Left lung (tissue), 10 donors: ENCODE results near the gene NKD2. TPM values are rescaled to one million over a fixed set of nuclear protein-coding genes. Genes with fewer than 3 reads are reported as not detected.

Experiments
- ATAC-seq: fragments of 200-7000 bp; cut with Tn5 transposase; one replicate; pipeline ENCODE4 v1.9.1; 2020; ENCODE audit warnings: moderate library complexity
- DNase-seq, 4 donors: peaks; one replicate each; pipeline ENCODE4 v3.0.0-alpha.2; 2013 to 2020
- H3K27ac ChIP-seq, 2 donors: fragments of 200-600 bp; sonication (generic) in 1 of 2; one replicate each; pipeline versions ENCODE4 v1.5.0 to v1.8.0; 2020 to 2021
- H3K27me3 ChIP-seq, 2 donors: fragments of 200-600 bp; sonication (generic) in 1 of 2; one replicate each; pipeline versions ENCODE4 v1.5.0 to v1.8.0; 2020 to 2021
- H3K36me3 ChIP-seq, 2 donors: fragments of 200-600 bp; sonication (generic) in 1 of 2; one replicate each; pipeline versions ENCODE4 v1.5.0 to v1.8.0; 2020 to 2021
- H3K4me1 ChIP-seq, 2 donors: fragments of 200-600 bp; one replicate each; pipeline ENCODE4 v1.8.0; 2021
- H3K4me3 ChIP-seq, 2 donors: fragments of 200-600 bp; sonication (generic) in 1 of 2; one replicate each; pipeline versions ENCODE4 v1.5.0 to v1.8.0; 2020 to 2021; ENCODE audit warnings: mild to moderate bottlenecking in 1 of 2
- H3K9me3 ChIP-seq, 2 donors: fragments of 200-600 bp; sonication (generic) in 1 of 2; one replicate each; pipeline versions ENCODE4 v1.5.0 to v1.8.0; 2020 to 2021
- intact Hi-C, 2 donors: fragments of 100-400 bp; cut with DNase I; formaldehyde crosslinking; loops; one replicate each; pipeline versions ENCODE4 v1.11.2 to v1.14.2; 2022
- polyA plus RNA-seq, 6 donors: library from polyadenylated mRNA; unstranded; fragments of 120-200 nt; gene quantifications; one replicate each; pipeline ENCODE4 v1.2.1, GENCODE V29; 2013; ENCODE audit not compliant: insufficient read length in 6 of 6
- total RNA-seq, 2 donors: library from RNA; stranded (reverse); fragmentation: NEBNext Ultra II Directional; extraction: Animal tissue kit (Norgen Biotek cat#: 25700); gene quantifications; one replicate each; pipeline ENCODE4 v1.2.1, GENCODE V29; 2021
- TF ChIP-seq, protein P1 (sequence below), 2 donors: fragments of 200-600 bp; sonication (generic) in 1 of 2; IDR thresholded peaks; one replicate each; pipeline versions ENCODE4 v1.5.0 to v1.8.0; 2021; ENCODE audit warnings: antibody characterized with exemption in 2 of 2
- donor health status: DM: no; HTN: yes; CAD: no.
- donor health status: DM: no; HTN: no; CAD: no.

NKD2 gene
- total and polyA plus RNA-seq, 8 donors: 6.3 to 61.5 (median 10.3) TPM

DNA sequence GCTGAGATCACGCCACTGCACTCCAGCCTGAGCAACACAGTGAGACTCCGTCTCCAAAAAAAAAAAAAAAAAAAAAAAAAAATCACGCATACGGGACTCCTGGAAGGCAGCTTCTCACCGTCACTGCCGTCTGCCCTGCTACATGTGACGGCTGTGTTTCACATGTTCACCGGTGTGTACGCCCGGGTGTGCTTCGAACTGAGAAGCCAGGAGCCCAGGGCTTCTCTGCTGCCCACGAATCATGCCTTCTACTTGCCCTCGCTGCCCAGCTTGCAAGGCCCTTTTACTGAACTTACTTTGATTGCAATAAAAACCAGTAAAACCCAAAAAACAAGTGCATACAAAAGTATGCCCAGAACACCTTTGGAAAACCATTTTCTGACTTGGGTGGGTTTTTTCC, 5.8 kb upstream of the NKD2 start:
- no peak for ATAC-seq
- TF ChIP-seq, protein P1, sequence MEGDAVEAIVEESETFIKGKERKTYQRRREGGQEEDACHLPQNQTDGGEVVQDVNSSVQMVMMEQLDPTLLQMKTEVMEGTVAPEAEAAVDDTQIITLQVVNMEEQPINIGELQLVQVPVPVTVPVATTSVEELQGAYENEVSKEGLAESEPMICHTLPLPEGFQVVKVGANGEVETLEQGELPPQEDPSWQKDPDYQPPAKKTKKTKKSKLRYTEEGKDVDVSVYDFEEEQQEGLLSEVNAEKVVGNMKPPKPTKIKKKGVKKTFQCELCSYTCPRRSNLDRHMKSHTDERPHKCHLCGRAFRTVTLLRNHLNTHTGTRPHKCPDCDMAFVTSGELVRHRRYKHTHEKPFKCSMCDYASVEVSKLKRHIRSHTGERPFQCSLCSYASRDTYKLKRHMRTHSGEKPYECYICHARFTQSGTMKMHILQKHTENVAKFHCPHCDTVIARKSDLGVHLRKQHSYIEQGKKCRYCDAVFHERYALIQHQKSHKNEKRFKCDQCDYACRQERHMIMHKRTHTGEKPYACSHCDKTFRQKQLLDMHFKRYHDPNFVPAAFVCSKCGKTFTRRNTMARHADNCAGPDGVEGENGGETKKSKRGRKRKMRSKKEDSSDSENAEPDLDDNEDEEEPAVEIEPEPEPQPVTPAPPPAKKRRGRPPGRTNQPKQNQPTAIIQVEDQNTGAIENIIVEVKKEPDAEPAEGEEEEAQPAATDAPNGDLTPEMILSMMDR (IDR thresholded peaks at IDR 0.05): no peak
- H3K27ac ChIP-seq: no peak overlapping the region
- H3K9me3 ChIP-seq: no peaks in the 10 kb centered on the region
- intact Hi-C loops: no loop called here
- peaks cover 8 to 14% of the 10 kb centered on the region in 2 donors for H3K4me1 ChIP-seq
- no peak overlapping the region for H3K4me3 ChIP-seq
- H3K27me3 ChIP-seq: peaks cover 10 to 47% of the 10 kb centered on the region in 2 donors
- peak in 1 of 4 donors; percentile 38 for DNase-seq
- no peaks in the 10 kb centered on the region for H3K36me3 ChIP-seq

DNA sequence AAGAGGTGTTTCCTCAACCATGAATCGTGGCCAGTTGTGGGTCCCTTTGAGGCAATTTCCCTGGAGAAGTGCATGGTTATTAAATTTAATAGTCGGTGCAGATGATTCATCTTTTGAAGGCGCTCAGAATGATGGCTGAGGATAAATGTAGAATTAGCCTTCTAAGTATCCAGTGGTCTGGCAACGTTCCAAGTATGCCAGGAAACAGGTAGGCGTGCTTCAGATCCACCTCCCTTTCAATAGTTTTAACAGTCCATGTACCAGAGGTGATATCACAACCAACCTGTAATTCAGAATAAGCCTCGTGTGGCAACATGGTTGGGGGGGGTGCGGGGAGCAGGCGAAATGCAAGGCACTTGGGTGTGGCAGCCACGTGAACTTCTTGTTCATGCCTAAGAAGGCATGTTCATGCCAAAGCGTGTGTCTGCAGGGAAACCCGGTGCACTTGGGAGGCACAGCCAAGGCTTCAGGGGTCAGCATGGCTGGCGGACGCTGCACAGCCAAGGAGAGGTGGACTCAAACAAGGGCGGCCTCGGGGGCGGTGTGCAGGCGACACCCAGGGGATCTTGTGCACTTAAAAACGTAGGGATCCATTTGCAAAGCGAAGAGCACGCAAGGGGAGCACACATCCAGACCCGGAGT, 5.2 kb upstream of the NKD2 start:
- no peaks in the 10 kb centered on the region for H3K9me3 ChIP-seq
- peaks cover 10 to 53% of the 10 kb centered on the region in 2 donors for H3K27me3 ChIP-seq
- no peaks in the 10 kb centered on the region for H3K36me3 ChIP-seq
- no peak overlapping the region for H3K27ac ChIP-seq
- DNase-seq: peak in 2 of 4 donors; percentile 44 to 62
- TF ChIP-seq, protein P1 (IDR thresholded peaks at IDR 0.05): no peak
- H3K4me3 ChIP-seq: no peak overlapping the region
- intact Hi-C loops: no loop called here
- ATAC-seq: peak; percentile 21
- peaks cover 8 to 15% of the 10 kb centered on the region in 2 donors for H3K4me1 ChIP-seq

DNA sequence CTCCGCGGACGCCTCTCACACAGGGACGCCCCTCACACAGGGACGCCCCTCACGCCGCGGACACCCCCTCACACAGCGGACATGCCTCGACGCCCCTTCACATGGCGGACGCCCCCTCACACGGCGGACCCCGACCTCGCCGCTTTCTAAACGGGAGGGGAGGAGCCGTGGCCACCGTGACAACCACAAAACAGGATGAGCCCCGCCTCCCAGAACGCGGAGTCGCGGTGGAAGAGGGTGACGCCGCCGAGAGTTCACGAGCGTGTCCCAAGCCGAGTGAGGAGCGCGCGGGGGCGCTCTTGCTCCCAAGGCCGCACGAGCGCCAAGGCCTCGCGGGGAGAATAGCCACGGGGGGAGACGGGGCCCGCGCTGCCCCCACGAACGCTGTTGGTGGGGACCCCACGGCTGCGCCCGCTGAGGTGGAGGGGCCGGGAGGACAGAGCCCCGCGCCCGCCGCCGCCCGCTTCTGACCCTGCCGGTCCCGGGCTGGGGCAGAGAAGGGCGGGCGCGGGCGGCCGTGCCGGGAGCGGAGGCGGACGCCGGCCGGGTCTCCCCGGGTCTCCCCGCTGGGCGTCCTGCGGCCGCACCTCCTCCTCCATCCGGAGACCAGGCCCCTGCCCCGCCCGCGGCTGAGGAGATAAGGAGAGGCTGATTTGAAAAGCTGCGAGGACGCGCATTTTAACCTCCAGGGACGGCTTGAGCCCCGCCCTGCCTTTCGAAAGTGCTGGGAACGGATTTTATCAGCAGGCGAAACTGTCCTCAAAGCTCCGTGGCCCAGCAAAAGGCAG, 3.9 kb upstream of the NKD2 start:
- ATAC-seq: peak; percentile 80
- Histone ChIP-seq H3K36me3 (no peaks in the 10 kb centered on the region), H3K4me3 (peak overlapping the region; percentile 44 to 46), H3K9me3 (no peaks in the 10 kb centered on the region), H3K4me1 (peaks cover 8 to 26% of the 10 kb centered on the region in 2 donors), H3K27me3 (peaks cover 17 to 65% of the 10 kb centered on the region in 2 donors), H3K27ac (peak overlapping the region in 1 of 2 donors; percentile 41)
- TF ChIP-seq, protein P1 (IDR thresholded peaks at IDR 0.05): no peak
- peak; percentile 65 to 88 (median 78) for DNase-seq
- intact Hi-C loops: no loop called here

DNA sequence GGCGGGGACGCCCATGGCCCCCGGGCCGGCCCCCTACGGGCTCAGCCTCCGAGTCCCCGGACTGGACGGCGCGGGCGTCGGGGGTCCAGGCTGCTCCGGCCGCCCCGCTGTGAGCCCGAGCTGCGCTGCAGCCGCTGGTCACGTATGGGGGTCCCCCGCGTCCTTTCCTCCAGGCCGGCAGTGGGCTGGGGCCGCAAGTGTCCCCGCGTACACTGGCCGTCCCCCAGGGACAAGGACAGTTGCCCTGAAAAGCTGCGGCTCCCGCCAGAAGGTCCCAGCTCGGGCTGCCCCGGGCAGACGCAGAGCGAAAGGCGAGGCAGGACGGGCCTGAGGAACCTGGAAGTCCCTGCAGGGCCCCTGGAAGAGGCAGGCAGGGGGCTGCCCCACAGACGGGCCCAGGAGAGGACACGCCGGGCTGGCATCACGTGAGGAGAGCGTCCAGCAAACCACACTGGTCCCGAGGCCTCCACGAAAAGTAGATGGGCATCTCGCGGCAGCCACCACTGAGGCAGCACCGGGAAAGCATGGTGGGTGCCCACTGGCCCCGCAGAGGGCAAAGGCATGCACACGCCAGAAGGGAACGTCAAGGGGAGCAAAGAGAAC, 3.3 kb upstream of the NKD2 start:
- Histone ChIP-seq H3K9me3 (no peaks in the 10 kb centered on the region), H3K27me3 (peaks cover 21 to 72% of the 10 kb centered on the region in 2 donors), H3K4me3 (peak overlapping the region; percentile 44 to 46), H3K4me1 (peaks cover 8 to 28% of the 10 kb centered on the region in 2 donors), H3K27ac (peak overlapping the region in 1 of 2 donors; percentile 41), H3K36me3 (no peaks in the 10 kb centered on the region)
- DNase-seq: peak in 2 of 4 donors; percentile 28 to 75
- ATAC-seq: no peak
- TF ChIP-seq, protein P1 (IDR thresholded peaks at IDR 0.05): no peak
- intact Hi-C loops: no loop called here
